Stomach smooth muscle (tissue), 2 donors: Measurements from ENCODE around the gene PDXK.

Experiments used
- H3K27ac ChIP-seq: one replicate; pipeline ENCODE4 v1.7.0; 2013; ENCODE audit warnings: mild to moderate bottlenecking, low read length, inconsistent platforms
- H3K27me3 ChIP-seq, 2 donors: one replicate each; pipeline ENCODE4 v1.7.0; 2013; ENCODE audit warnings: low read length in 2 of 2; ENCODE audit not compliant: insufficient read depth in 2 of 2, control insufficient read depth in 1 of 2
- H3K36me3 ChIP-seq, 2 donors: one replicate each; pipeline ENCODE4 v1.7.0; 2013; ENCODE audit warnings: low read length in 2 of 2; ENCODE audit not compliant: control insufficient read depth in 2 of 2, insufficient read depth in 2 of 2
- H3K4me1 ChIP-seq: one replicate; pipeline ENCODE4 v1.7.0; 2013; ENCODE audit warnings: low read length; ENCODE audit not compliant: control insufficient read depth, insufficient read depth
- H3K4me3 ChIP-seq, 2 donors: one replicate each; pipeline ENCODE4 v1.7.0; 2013; ENCODE audit warnings: low read length in 2 of 2
- H3K9ac ChIP-seq, 2 donors: one replicate each; pipeline ENCODE4 v1.7.0; 2013; ENCODE audit warnings: low read length in 2 of 2, mild to moderate bottlenecking in 1 of 2
- H3K9me3 ChIP-seq, 2 donors: one replicate each; pipeline ENCODE4 v1.7.0; 2013; ENCODE audit warnings: low read length in 2 of 2; ENCODE audit not compliant: control insufficient read depth in 2 of 2
- donor health status: healthy.
- donor health status: Pancreatic carcinoma.

Gene PDXK

GRCh38 chr21:43767498-43767983 is 48.6 kb downstream of the PDXK start:
- Histone ChIP-seq H3K27me3 (no peaks in the 10 kb centered on the region), H3K4me1 (peaks cover 2% of the 10 kb centered on the region), H3K36me3 (no peaks in the 10 kb centered on the region), H3K27ac (no peak overlapping the region), H3K9me3 (peaks cover 0 to 4% of the 10 kb centered on the region in 2 donors), H3K4me3 (no peak overlapping the region), H3K9ac (no peak overlapping the region)

GRCh38 chr21:43767984-43768867 is 49.3 kb downstream of the PDXK start:
- no peak overlapping the region for H3K9ac ChIP-seq
- H3K27ac ChIP-seq = no peak overlapping the region
- peaks cover 3% of the 10 kb centered on the region in 2 donors for H3K36me3 ChIP-seq
- H3K27me3 ChIP-seq = no peaks in the 10 kb centered on the region
- H3K4me1 ChIP-seq = peaks cover 2% of the 10 kb centered on the region
- H3K9me3 ChIP-seq = no peaks in the 10 kb centered on the region
- no peak overlapping the region for H3K4me3 ChIP-seq

- no peaks in the 10 kb centered on the region for H3K9me3 ChIP-seq
- peaks cover 2% of the 10 kb centered on the region for H3K4me1 ChIP-seq
- H3K36me3 ChIP-seq = peaks cover 7 to 9% of the 10 kb centered on the region in 2 donors
- no peaks in the 10 kb centered on the region for H3K27me3 ChIP-seq
- H3K4me3 ChIP-seq = no peak overlapping the region
- H3K9ac ChIP-seq = no peak overlapping the region
- no peak overlapping the region for H3K27ac ChIP-seq
Observed at GRCh38 chr21:43768868-43769167, 49.9 kb downstream of the PDXK start.

DNA sequence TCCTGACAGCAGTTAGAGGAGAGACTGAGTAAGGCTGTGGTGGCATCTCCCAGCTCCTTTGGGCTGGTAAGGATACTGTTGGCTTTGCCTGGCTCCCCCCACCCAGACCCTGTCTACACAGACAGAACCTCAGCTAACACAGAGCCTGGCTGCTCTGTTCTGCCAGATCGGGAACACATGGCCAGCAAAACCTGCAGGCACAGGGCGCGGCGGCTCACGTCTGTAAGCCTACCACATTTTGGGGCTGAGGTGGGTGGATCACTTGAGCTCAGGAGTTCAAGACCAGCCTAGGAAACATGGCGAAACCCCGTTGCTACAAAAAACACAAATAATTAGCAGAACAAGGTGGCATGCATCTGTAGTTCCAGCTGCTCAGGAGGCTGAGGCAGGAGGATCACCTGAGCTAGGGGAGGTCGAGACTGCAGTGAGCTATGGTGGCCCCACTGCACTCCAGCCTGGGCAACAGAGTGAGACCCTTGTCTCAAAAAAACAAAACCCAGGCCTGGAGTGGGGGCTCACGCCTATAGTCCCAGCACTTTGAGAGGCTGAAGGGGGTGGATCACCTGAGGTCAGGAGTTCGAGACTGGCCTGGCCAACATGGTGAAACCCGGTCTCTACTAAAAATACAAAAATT is 50.5 kb downstream of the PDXK start:
- Histone ChIP-seq H3K27me3 (no peaks in the 10 kb centered on the region), H3K36me3 (peaks cover 12 to 16% of the 10 kb centered on the region in 2 donors), H3K9me3 (no peaks in the 10 kb centered on the region), H3K9ac (no peak overlapping the region), H3K4me1 (peaks cover 4% of the 10 kb centered on the region), H3K27ac (no peak overlapping the region), H3K4me3 (no peak overlapping the region)

DNA sequence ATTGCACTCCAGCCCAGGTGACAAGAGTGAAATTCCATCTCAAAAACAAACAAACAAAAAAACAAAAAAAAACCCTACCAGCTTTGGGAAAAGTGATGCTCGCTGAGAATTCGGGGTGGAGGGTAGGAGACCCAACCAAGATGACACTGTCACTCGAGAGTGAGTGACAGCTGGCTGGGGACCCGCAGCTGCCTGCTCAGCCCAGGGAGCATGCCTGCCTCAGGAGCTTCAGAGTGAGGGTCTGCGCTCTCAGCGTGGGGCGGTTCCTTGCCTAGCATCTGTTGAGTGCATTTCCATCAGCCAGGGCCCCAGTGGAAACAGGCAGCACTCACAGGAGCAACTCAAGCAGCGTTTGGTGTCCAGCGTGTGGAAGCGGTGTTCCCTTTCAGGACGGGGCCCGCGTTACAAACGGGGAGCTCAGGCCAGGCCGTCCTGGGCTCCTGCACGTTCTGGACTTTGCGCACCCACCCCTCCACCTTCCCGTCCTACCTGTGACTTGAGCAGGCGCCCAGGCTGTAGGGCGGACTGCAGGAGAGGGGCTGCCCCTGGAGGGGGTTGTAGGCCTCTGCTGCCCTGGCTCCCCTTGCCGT is 51.2 kb downstream of the PDXK start:
- H3K9me3 ChIP-seq = no peaks in the 10 kb centered on the region
- no peak overlapping the region for H3K9ac ChIP-seq
- H3K27ac ChIP-seq = no peak overlapping the region
- H3K27me3 ChIP-seq = no peaks in the 10 kb centered on the region
- no peak overlapping the region for H3K4me3 ChIP-seq
- peaks cover 12 to 17% of the 10 kb centered on the region in 2 donors for H3K36me3 ChIP-seq
- H3K4me1 ChIP-seq = peaks cover 9% of the 10 kb centered on the region

DNA sequence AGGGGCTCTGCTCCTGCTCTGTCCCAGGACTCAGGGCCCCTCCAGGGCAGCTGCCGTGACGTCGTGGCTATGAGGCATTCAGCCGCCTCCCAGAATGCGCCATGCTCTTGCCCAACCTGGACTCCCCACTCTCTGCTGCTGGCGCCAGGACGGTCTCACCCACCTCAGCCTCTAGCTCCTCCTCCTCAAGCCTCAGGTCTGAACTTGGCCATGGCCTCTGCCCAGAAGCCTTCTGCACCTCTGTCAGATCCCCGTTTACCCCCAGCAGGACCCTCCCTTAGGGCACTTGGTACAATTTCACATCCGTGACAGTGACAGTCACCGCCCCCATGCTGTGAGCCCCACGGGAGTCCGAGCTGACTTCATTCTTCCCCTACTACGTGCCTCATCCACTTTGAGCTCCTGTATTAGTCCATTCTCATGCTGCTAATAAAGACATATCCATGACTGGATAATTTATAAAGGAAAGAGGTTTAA is 52.3 kb downstream of the PDXK start:
- H3K36me3 ChIP-seq = peaks cover 12 to 17% of the 10 kb centered on the region in 2 donors
- H3K27me3 ChIP-seq = no peaks in the 10 kb centered on the region
- no peaks in the 10 kb centered on the region for H3K9me3 ChIP-seq
- no peak overlapping the region for H3K4me3 ChIP-seq
- no peak overlapping the region for H3K27ac ChIP-seq
- no peak overlapping the region for H3K9ac ChIP-seq
- H3K4me1 ChIP-seq = peaks cover 17% of the 10 kb centered on the region

GRCh38 chr21:43771698-43772424 is 52.9 kb downstream of the PDXK start:
- H3K4me1 ChIP-seq = peaks cover 15% of the 10 kb centered on the region
- no peak overlapping the region for H3K27ac ChIP-seq
- peaks cover 12 to 17% of the 10 kb centered on the region in 2 donors for H3K36me3 ChIP-seq
- H3K9ac ChIP-seq = no peak overlapping the region
- H3K9me3 ChIP-seq = no peaks in the 10 kb centered on the region
- H3K4me3 ChIP-seq = no peak overlapping the region
- H3K27me3 ChIP-seq = no peaks in the 10 kb centered on the region

DNA sequence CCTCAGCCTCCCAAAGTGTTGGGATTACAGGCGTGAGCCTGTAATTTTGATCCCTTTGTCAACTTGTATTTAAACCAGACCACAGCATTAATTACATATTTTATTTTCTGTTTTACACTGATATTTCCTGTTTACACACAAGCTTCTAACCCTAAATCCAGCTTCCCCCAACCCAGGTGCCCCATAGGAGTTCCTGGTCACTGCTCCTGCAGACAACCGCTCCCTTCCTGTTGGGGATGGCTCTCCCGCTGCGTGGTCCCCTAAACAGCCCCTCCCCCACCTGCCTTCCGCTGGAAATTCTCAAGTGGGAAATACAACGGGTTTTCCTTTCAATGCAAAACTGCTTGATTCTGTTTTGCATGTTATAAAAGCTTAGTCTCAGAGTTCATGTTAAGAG is 53.5 kb downstream of the PDXK start:
- Histone ChIP-seq H3K9me3 (no peaks in the 10 kb centered on the region), H3K4me1 (peaks cover 15% of the 10 kb centered on the region), H3K4me3 (no peak overlapping the region), H3K27ac (no peak overlapping the region), H3K9ac (no peak overlapping the region), H3K27me3 (no peaks in the 10 kb centered on the region), H3K36me3 (peaks cover 12 to 17% of the 10 kb centered on the region in 2 donors)

DNA sequence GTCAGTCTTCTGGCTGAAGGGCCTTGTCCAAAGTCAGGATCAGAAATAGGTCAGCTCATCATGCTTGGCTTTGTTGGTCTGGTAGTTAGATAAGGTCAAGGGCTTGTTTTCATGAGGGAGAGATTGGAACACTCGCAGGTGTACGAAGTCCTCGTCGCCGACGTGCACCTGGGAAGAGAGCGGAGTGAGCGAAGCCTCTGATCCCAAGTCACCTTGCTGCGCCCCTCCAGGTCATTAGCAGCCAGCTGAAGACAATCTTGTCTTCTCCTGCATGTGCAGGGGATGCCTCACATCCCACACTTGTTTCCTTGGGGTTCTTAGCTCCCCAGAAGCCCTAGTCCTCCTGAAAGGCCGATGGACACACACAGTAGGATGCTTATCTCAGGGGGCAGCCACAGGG is 55.2 kb downstream of the PDXK start:
- Histone ChIP-seq H3K4me3 (no peak overlapping the region), H3K27ac (no peak overlapping the region), H3K4me1 (peaks cover 15% of the 10 kb centered on the region), H3K9ac (no peak overlapping the region), H3K9me3 (no peaks in the 10 kb centered on the region), H3K27me3 (no peaks in the 10 kb centered on the region), H3K36me3 (peaks cover 12 to 17% of the 10 kb centered on the region in 2 donors)

DNA sequence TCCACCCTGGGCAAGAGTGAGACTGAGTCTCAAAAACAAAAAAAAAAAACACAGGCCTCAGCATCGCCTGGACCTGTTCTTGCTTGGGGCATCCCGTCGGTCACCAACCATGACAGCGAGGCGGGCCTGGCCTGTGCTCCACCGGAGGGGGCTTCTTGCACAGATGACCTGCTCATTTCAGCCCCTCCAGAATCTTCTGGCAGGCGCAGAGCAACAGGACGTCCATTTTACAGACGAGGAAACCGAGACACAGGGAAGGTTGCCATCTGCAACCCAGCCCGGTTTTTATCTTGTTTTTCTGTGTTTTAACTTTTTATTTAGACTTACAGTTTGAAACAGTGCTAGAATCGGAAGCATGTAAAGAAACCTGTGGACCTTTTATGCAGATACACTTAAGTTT is 56.3 kb downstream of the PDXK start:
- Histone ChIP-seq H3K27ac (peak overlapping the region; percentile 58), H3K27me3 (no peaks in the 10 kb centered on the region), H3K4me3 (peak overlapping the region; percentile 64 to 87), H3K4me1 (peaks cover 15% of the 10 kb centered on the region), H3K9me3 (no peaks in the 10 kb centered on the region), H3K36me3 (peaks cover 12 to 17% of the 10 kb centered on the region in 2 donors), H3K9ac (peak overlapping the region; percentile 46 to 82)
